Measurements from ENCODE around the gene CAMSAP3. TPM values are rescaled to one million over a fixed set of nuclear protein-coding genes. Genes with fewer than 3 reads are reported as not detected.

CAMSAP3 gene
- total RNA-seq, 1 donor from 2014 or later = 1.2 TPM

DNA sequence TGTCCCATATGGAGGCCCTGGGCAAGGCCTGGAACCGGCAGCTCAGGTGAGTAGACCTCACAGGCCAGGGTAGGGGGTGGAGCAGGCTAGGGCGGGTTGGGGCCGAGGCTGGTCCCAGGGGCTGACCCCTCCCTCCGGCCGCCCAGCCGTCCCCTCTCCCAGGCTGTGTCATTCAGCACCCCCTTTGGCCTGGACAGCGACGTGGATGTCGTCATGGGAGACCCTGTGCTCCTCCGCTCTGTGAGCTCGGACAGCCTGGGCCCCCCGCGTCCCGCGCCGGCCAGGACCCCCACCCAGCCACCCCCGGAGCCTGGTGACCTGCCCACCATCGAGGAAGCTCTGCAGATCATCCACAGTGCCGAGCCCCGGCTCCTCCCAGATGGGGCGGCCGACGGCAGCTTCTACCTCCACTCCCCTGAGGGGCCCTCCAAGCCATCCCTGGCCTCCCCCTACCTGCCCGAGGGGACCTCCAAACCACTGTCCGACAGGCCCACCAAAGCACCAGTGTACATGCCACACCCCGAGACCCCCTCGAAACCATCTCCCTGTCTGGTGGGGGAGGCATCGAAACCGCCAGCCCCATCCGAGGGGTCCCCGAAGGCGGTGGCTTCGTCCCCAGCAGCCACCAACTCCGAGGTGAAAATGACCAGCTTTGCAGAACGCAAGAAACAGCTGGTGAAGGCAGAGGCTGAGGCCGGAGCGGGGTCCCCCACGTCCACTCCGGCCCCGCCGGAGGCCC is 16.0 kb downstream of the CAMSAP3 start:
- no peak for DNase-seq (ENCODE audit: low spot score)

DNA sequence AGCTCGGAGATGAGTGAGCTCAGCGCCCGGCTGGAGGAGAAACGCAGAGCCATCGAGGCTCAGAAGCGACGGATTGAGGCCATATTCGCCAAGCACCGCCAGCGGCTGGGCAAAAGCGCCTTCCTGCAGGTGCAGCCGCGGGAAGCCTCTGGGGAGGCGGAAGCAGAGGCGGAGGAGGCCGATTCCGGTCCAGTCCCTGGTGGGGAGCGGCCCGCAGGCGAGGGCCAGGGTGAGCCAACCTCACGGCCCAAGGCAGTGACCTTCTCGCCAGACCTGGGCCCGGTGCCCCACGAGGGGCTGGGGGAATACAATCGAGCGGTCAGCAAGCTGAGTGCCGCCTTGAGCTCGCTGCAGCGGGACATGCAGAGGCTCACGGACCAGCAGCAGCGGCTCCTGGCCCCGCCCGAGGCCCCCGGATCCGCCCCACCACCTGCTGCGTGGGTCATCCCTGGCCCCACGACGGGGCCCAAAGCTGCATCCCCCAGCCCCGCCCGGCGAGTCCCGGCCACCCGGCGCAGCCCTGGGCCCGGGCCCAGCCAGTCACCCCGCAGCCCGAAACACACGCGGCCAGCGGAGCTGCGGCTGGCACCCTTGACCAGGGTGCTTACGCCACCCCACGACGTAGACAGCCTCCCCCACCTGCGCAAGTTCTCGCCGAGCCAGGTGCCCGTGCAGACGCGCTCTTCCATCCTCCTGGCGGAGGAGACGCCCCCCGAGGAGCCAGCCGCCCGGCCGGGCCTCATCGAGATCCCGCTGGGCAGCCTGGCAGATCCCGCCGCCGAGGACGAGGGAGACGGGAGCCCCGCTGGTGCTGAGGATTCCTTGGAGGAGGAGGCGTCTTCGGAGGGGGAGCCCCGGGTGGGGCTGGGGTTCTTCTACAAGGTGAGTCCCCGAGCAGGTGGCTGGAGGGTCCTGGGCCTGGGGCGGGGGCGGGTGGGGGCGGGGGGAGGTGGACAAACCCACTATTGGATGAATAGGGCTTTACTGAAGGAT is 16.9 kb downstream of the CAMSAP3 start:
- no peak for DNase-seq (ENCODE audit: low spot score)

DNA sequence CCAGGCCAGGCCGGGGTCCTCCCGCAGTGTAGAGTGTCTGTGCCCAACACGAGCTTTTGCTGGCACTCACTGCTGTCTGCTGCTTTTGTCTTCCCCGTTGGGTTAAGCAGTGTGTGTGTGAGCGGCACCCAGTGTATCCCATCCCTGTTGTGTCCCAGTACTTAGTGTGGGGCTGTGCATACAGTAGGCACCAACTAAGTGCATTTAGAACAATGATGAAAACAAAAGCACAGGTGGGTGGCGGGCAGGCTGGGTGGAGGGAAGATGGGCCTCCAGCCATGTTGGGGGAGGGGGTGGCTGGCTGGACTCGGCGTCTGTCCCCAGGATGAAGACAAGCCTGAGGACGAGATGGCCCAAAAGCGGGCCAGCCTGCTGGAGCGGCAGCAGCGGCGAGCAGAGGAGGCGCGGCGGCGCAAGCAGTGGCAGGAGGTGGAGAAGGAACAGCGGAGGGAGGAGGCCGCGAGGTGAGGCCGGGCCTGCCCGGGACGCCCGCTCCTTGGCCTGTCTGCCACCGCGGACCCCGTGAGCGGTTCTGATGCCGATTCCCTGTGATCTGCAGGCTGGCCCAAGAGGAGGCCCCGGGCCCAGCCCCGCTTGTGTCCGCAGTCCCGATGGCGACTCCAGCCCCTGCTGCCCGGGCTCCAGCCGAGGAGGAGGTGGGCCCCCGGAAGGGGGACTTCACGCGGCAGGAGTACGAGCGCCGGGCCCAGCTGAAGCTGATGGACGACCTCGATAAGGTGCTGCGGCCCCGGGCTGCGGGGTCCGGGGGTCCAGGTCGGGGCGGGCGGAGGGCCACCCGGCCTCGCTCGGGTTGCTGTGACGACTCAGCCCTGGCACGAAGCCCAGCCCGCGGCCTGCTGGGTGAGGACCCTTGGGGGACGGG is 19.4 kb downstream of the CAMSAP3 start:
- no peak for DNase-seq (ENCODE audit: low spot score)

DNA sequence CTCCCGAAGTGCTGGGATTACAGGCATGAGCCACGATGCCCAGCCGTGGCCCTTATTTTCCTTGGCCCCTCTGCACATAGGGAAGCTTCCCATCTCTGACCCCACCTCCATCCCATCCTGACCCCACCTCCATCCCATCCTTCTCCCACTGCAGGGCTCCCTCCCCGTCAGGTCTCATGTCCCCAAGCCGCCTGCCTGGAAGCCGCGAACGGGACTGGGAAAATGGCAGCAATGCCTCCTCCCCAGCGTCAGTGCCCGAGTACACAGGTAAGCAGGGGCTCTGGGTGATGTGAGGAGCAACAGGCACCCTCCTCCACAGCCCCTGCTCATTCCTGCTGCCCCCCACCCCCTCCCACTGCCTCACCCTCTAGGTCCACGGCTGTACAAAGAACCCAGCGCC is 21.5 kb downstream of the CAMSAP3 start:
- DNase-seq (ENCODE audit: low spot score) = no peak

DNA sequence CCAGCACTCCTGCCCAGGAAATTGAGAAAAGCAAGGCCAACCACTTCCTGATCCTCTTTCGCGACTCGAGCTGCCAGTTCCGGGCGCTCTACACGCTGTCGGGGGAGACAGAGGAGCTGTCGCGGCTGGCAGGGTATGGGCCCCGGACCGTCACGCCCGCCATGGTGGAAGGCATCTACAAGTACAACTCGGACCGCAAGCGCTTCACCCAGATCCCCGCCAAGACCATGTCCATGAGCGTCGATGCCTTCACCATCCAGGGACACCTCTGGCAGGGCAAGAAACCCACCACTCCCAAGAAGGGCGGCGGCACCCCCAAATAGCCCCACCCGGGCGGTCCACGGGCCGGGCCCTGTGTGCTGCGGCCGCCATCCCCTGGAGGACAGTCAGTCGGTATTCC is 22.1 kb downstream of the CAMSAP3 start:
- no peak for DNase-seq (ENCODE audit: low spot score)

DNA sequence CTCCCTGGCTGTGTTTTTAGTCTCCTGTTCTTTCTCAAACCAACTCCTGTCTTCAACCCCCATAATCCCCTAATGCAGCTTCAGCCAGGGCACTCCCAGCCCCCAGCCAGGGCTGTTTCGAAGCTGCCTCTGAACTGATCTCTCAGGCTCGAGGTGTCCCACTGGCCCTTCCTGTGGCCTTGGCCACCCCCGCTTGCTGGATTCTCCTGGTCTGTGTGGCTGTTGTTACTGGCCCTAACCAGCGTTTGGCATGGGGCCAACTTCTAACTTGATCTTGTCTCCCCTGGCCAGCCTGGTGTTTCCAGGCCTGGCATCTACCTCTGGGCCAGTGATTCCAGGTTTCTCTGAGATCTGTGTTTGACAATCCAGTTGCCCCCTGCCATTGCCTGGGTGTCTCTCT is 22.7 kb downstream of the CAMSAP3 start:
- DNase-seq (ENCODE audit: low spot score) = peak; percentile 82

DNA sequence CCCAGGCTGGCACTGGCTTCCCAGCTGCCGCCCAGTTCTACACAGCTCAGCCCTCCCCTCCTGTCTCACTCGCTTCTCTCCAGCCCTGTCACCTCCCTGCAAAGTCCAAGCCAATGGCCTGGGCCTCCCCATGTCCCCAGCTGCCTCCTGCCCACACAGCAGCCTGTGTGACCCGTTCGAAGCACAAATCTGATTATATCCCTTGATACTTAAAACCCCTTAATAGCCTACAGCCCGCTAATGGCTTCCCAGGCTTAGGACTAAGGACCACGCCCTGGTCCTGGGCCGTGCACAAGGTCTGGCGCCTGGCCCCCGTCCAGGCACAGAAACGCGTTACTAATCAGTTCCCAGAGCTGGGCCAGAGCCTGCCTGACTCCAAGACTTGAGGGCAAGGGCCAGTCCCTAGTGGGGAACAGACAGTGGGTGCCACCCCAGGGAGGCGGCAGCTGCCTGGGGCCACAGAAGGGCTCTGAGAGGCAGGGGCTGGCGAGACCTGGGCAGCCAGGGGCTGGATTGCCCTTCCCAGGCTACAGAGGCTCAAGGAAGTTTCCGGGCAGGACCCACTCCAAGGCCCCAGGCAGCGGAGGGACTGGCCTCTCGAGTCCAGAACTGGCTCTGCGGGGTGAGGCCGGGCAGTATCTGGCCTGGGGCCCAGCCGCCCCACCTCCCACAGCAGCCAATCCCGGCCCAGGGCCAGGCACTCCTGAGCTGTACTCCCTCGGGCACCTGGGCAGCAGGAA is 23.3 kb downstream of the CAMSAP3 start:
- peak; percentile 88 for DNase-seq (ENCODE audit: low spot score)

DNA sequence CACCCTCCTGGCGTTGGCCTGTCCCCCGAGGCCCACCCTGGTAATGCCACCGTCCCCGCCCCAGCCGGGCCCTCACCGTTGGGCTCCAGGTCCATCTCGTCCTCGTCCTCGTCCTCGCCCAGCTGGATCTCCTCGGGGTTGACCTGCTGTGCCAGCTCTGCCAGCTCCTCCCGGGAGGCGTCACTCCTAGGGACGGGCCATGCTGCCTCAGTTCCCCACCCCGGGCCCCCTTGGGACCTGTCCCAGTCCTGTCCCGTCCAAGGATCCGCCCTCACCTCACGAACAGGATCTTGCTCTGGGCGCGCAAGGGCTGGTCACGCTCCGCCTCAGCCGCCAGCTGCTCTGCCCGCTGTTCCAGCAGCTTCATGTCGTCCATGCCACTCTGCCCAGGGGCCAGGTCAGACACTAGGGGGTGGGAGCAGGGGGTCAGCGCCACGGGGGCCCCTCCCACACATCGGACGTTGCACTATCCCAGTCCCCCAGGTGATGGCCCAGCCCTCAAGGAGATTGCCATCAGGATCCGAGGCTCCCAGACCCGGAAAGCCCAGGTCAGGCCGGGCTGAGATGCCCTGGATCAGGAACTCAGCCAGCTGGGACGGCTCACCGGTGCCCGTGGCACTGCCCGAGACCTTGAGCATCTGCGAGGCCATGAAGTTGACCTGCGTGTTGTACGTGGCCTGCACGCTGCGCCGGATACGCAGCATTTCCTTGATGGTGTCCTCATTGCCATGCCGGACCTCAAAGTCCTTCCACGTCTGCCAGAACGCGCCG is 24.2 kb downstream of the CAMSAP3 start:
- no peak for DNase-seq (ENCODE audit: low spot score)

DNA sequence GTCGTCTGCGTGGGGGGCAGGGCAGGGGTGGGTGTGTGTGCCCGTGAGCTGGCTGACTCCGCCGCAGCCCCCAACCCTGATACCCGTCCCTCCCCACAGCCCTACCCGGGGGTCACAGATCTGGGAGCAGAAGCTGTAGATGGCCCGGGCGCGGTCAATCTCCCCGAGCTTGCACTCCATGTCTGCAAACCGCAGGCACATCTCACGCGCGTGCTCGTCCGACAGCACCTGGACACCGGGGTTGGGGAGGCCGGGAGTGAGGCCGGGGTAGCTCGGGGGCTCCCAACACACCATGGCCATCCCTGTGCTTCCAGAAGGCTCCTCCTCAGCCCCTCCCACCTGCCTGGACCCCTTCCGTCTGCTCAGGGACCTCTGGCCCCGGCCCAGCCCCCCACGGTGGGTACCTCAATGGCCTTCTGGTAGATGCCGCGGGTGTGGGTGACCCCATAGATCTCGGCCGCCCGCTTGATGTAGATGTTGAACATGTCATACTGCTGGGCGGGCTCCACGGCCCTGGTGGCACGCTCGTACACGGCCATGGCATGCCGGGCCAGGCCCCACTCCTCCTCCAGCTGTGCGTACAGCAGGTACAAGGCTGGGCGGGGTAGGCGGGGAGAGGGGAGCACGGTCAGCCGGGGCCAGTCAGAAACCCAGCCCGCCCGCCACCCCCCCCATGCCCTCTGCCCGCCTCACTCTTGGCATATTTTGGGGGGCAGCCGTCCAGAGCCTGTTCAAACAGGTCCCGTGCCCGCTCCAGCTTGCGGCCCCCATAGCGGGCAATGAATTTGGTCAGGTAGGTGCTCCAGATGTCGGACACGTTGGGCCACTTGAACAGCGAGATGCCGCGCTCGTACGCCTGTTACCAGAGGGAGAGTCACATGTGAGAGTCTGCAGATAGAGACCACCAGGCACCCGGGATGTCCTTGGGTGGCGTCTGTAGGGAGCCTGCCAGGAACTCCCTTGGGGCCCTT is 25.1 kb downstream of the CAMSAP3 start:
- DNase-seq (ENCODE audit: low spot score) = no peak

DNA sequence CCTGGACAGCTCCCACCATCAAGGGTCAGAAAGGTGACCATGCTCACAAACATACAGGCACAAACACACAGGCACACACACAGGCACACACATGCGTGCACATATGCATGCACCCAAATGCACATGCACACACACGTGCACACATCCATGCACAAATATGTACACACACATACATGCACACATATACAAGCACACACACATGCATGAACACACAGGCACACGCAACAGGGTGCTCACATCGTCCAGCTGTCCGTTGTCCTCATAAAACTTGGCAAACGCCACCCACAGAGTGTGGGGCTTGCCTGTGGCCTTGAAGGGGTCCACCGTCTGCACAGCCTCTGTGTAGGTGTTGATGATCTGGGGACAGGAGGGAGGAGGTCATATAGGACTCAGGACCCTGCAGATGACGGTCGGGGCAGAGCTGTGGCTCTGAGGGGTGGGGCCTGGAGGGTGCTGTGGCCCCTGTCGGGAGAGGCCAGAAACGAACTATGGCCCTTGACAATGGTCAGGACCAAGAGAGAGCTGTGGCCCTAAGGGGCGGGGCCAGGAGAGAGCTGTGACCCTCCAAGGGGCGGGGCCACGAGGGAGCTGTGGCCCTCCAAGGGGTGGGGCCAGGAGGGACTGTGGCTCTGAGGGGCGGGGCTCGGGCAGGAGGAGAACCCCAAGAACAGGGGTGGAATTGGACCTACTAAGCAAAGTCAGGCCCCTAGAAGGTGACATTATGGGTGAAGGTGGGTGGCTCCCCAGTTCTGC is 27.4 kb downstream of the CAMSAP3 start:
- no peak for DNase-seq (ENCODE audit: low spot score)

DNA sequence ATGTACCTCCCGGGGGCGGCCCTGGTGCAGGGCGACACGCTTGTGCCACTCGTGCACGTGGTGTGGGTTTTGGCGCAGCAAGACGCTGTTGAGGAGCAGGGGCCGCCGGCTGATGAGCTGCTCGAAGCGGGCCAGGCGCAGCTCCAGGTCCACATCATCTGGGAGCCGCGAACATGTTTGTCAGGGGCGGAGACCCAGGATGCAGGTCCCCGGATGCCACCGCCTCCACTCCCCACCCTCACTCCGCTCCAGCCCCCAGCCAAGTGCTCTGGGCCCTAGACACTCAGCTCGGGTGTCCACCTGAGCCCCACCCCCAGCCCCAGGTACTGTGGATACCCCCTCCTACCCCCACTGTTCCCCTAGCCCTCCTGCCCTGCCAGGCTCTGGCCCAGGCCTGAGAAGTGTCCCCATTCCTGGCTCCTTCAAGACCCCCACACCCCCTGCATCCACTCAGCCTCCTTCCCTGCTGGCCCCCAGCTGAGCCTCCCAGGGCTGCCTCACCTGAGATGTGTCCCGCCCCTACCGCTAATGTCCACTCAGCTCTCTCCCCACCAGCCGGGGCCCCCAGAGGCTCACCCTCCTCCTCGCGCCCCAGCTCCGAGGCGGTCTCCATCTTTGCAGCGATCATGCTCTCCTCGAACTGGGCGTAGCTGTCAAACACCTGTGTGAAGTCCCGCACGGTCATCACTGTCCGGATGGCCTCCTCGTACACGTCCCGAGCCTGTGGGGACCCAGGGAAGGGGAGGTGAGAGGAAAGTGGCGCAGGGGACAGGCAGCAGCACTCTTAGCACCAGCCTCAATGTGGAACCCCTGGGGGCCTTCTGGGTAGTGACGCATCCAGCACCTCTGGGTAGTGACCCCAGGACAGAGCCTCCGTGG is 28.3 kb downstream of the CAMSAP3 start:
- DNase-seq (ENCODE audit: low spot score) = no peak

DNA sequence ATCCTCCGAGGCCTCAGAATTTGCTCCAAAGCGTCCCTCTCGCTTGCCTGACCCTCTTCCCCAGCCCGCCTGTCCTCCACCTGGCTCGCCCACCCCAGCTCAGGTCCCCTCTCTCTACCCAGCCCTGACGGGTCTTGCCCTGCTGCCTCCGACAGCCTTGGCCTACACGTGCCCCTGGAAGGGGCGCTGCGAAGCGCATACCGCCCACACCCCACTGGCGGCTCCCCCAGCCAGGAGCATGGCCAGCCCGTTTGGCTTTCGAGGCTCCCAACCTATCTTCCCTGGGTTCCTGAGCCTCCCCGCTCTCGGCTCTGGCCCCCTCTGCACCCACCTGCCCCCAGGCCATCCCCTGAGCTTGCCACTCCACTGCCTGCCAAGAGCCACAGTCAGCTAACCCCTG is 29.1 kb downstream of the CAMSAP3 start:
- DNase-seq (ENCODE audit: low spot score) = no peak

DNA sequence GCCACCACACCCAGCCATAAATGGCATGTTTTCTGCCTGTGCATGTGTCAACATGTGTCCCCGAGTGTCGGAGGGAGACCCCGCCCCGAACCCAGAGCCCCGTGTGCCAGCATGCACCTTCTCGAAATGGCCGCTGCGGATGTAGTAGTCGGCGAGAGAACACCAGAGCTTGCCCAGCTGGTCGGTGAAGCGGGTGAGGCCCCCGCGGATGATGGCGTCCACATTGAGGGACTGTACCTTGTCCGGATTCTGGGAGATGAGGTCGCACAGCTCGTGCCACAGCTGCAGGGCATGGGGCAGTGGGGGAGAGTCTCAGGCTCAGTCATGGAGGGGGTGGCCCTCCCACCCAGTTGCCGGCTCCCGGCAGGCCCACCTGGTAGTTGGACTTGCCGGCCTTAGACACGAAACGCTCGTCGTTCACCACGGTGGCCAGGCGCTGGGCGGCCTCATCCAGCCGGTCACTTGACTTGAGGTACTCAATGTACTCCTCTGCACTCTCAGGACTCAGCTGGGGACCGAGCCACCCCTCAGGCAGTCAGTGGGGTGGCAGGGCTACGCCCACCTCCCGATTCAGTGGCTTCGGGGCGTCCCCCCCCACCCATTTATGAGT is 30.2 kb downstream of the CAMSAP3 start:
- DNase-seq (ENCODE audit: low spot score) = no peak

DNA sequence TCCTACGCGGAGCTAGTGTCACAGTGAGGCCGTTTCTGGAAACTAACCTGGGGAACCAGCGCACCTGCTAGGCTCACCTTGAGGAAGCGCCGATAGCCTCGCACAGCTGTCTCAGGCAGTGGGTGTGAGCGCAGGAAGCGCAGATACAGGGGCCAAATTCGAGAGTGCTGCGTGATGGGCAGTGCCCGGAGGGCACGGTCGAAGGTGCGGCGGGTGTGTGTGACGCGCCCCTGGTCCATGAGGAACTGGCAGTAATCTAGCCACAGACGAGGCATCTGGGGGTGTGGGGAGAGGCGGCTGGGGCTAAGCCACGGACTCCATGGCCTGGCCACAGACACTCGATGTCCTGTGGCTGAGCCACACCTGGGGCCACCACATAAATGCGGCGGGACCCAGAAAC is 31.5 kb downstream of the CAMSAP3 start:
- DNase-seq (ENCODE audit: low spot score) = no peak

DNA sequence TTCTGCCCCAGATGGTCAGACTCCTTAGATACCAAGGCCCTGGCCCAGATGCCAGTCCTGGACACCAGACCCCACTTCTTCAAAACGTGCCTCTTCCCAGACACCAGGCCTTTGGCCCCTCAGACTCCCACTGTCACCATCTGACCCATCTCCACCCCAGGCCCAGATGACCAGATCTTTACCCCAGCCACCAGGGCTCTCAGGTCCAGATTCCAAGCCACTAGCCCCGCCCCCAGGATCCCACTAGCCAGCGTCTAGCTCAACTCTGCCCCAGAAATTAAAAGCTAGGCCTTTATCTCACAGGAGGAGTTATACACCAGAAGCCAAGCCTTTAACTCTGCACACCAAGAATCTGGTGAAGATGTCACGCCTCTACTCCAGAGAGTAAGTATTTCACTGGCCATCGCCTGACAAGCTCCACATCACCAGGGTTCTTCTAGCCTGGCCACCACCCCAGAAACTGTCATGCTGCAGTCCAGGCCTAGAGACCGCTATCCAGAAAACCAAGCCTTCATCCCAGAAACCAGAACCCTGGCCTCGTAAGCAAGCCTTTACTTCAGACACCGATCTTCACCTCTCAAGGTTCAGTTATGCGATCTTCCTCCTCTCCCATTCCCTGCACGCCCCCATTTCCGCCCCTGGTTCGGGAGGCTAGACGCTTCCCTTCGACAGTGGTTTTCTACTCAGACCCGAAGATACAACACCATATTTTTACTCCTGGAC is 33.1 kb downstream of the CAMSAP3 start:
- no peak for DNase-seq (ENCODE audit: low spot score)

All from umbilical cord (tissue), 2 donors.